Esophagus squamous epithelium (tissue), 5 donors: ENCODE data around the gene ZBTB48. TPM values are rescaled to one million over a fixed set of nuclear protein-coding genes. Genes with fewer than 3 reads are reported as not detected.

ENCODE experiments used
- DNase-seq: peaks from one replicate; lab custom pipeline; 2025; lab: John Stamatoyannopoulos, UW
- H3K27ac ChIP-seq, 4 donors: fragments of 200-600 bp; sonication (generic); one replicate each; pipeline ENCODE4 v1.5.1; 2016 to 2019; ENCODE audit warnings: mild to moderate bottlenecking in 1 of 4
- H3K27me3 ChIP-seq, 4 donors: fragments of 200-600 bp; sonication (generic); 1 replicate in 3 of 4; 2 replicates in 1 of 4; pipeline versions ENCODE4 v1.5.1 to v1.6.0; 2017 to 2021; ENCODE audit warnings: antibody characterized with exemption in 1 of 4
- H3K36me3 ChIP-seq, 3 donors: fragments of 200-600 bp; sonication (generic); one replicate each; pipeline ENCODE4 v1.5.1; 2016 to 2019
- H3K4me1 ChIP-seq, 3 donors: fragments of 200-600 bp; sonication (generic); one replicate each; pipeline ENCODE4 v1.5.1; 2017 to 2019
- H3K4me3 ChIP-seq, 4 donors: fragments of 200-600 bp; sonication (generic); 1 replicate in 3 of 4; 2 replicates in 1 of 4; pipeline ENCODE4 v1.5.1; 2016 to 2019; ENCODE audit warnings: mild to moderate bottlenecking in 2 of 4, moderate library complexity in 1 of 4
- H3K9me3 ChIP-seq, 3 donors: fragments of 200-600 bp; sonication (generic); one replicate each; pipeline ENCODE4 v1.5.1; 2016 to 2019
- POLR2A ChIP-seq, 4 donors: fragments of 450-650 bp; IDR thresholded peaks; one replicate each; pipeline ENCODE4 v1.6.1; 2017; ENCODE audit warnings: antibody characterized with exemption in 4 of 4, mild to moderate bottlenecking in 4 of 4, moderate library complexity in 3 of 4
- WGBS, 2 donors: methylation state at CpG; one replicate each; pipeline ENCODE4 v1.1.5; 2018; 5-methylcytosine and 5-hydroxymethylcytosine counted together
- intact Hi-C: fragments of 100-400 bp; cut with DNase I; formaldehyde crosslinking; loops from one replicate; pipeline ENCODE4 v1.15.0; 2022
- total RNA-seq, 4 donors: library from RNA; depleted of rRNA; stranded (reverse); fragments of >200 nt; gene quantifications; one replicate each; pipeline ENCODE4 v1.1.0, GENCODE V29; 2016
- TF ChIP-seq, protein P1 (sequence below), 6 experiments: fragments of 450-650 bp in 4 of 6; fragments of 200-600 bp in 2 of 6; sonication (generic) in 2 of 6; IDR thresholded peaks; one replicate each; pipeline ENCODE4 v1.5.1; 2016 to 2019; ENCODE audit warnings: antibody characterized with exemption in 6 of 6, mild to moderate bottlenecking in 4 of 6, moderate library complexity in 4 of 6
- donor health status: DM: yes; HTN: yes; CAD: no.

ZBTB48 gene
- total RNA-seq, 4 donors from 2014 or later = 7.2 to 26.0 (median 16.0) TPM

GRCh38 chr1:6601049-6601922, 21.5 kb downstream of the ZBTB48 start:
- WGBS, 2 donors = 0 to 2% methylated on average over 5 to 25 of the region's 40 CpGs
- Histone ChIP-seq H3K4me1 (peaks cover 44 to 68% (median 56%) of the 10 kb centered on the region in 3 donors), H3K27ac (peak overlapping the region; percentile 96 to 100 (median 98)), H3K36me3 (peaks cover 13 to 29% (median 21%) of the 10 kb centered on the region in 3 donors), H3K27me3 (no peaks in the 10 kb centered on the region), H3K9me3 (no peaks in the 10 kb centered on the region), H3K4me3 (peak overlapping the region; percentile 73 to 99 (median 92))
- peak; percentile 71 for DNase-seq
- intact Hi-C loops = no loop called here
- peak in 3 of 4 donors; percentile 52 to 72 (median 61) for TF ChIP-seq POLR2A (IDR thresholded peaks at IDR 0.05)
- TF ChIP-seq, protein P1, sequence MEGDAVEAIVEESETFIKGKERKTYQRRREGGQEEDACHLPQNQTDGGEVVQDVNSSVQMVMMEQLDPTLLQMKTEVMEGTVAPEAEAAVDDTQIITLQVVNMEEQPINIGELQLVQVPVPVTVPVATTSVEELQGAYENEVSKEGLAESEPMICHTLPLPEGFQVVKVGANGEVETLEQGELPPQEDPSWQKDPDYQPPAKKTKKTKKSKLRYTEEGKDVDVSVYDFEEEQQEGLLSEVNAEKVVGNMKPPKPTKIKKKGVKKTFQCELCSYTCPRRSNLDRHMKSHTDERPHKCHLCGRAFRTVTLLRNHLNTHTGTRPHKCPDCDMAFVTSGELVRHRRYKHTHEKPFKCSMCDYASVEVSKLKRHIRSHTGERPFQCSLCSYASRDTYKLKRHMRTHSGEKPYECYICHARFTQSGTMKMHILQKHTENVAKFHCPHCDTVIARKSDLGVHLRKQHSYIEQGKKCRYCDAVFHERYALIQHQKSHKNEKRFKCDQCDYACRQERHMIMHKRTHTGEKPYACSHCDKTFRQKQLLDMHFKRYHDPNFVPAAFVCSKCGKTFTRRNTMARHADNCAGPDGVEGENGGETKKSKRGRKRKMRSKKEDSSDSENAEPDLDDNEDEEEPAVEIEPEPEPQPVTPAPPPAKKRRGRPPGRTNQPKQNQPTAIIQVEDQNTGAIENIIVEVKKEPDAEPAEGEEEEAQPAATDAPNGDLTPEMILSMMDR (IDR thresholded peaks at IDR 0.05) = no peak

GRCh38 chr1:6601923-6602668, 22.3 kb downstream of the ZBTB48 start:
- peak overlapping the region; percentile 96 to 100 (median 98) for H3K27ac ChIP-seq
- H3K4me3 ChIP-seq = peak overlapping the region; percentile 73 to 99 (median 92)
- H3K27me3 ChIP-seq = no peaks in the 10 kb centered on the region
- intact Hi-C loops = no loop called here
- peaks cover 10 to 21% (median 15%) of the 10 kb centered on the region in 3 donors for H3K36me3 ChIP-seq
- no peak for DNase-seq
- WGBS, 2 donors = 0% methylated on average over 15 of the region's 103 CpGs; no CpG with 5 or more reads in 1 of the 2 donors
- H3K4me1 ChIP-seq = peaks cover 37 to 60% (median 48%) of the 10 kb centered on the region in 3 donors
- TF ChIP-seq, protein P1 (IDR thresholded peaks at IDR 0.05) = peak in 1 of 6 experiments; percentile 2
- TF ChIP-seq POLR2A (IDR thresholded peaks at IDR 0.05) = no peak
- H3K9me3 ChIP-seq = no peaks in the 10 kb centered on the region

DNA sequence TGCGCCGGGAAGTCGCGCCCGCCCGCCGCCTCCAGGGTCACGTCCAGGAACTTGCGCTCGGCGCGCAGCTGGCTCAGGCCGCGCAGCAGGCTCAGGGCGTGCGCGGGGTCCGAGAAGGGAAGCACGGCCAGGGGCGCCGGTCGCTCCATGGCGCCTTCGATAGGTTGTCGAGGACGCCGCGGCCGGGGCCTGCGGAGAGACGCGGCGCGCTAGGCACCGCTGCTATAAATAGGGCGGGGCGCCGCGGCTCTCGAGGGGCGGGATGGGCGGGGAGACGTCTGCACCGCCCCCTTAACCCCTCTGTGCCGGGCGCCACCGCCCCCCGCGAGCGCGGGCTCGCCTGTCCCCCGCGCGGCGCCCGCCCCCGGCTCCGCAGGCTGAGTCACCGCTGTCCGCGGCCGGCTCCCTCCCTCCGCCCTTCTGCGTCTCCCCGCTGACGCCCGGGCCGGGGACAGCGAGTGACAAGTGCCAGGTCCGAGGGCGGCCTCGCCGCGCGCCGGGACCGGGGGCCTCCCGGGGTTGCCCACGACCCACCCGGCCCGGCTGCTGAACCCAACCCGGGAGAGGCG, 23.0 kb downstream of the ZBTB48 start, which contains the start of gene KLHL21:
Gene KLHL21, minus strand, starts transcription at position 201 of the 569 bp plus-strand sequence. Its CDS starts 52 bp downstream, at position 149.
- WGBS, 2 donors = 0% methylated on average over 7 of the region's 84 CpGs; no CpG with 5 or more reads in 1 of the 2 donors
- intact Hi-C loops = no loop called here
- TF ChIP-seq POLR2A (IDR thresholded peaks at IDR 0.05) = peak in 3 of 4 donors; percentile 55 to 91 (median 90)
- TF ChIP-seq, protein P1 (IDR thresholded peaks at IDR 0.05) = peak in 1 of 6 experiments; percentile 2

DNA sequence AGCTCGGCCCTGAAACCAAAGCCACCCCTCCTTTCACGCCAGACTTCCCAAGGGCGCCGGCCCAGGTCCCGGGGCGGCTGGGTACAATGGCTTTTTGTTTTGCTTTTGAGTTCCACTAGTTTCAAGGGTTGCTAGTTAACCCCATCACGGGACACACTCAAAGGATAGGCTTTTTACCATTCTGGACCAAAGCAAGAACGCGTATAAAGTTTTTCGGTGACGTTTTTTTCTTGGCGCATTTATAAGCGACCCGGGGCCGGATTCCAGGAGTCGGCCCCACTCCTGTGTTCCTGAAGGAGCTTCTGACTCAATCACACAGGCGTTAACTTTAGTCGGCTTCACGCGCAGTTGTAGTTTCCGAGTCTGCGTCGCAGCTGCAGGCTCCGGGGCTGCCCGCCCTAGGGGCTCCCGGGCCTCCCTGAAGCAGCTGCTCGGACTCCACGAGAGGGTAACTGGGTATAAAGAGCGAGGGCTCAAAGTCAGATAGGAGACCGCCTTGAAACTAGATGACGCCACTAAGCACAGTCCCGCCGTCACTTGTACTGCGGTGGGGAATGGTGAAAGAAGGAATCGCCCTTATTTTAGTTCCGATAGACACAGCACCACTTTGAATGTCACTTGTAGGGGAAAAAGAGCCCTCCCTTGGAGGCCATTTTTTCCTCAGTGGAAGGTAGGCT, 23.6 kb downstream of the ZBTB48 start:
- Histone ChIP-seq H3K4me1 (peaks cover 25 to 48% (median 35%) of the 10 kb centered on the region in 3 donors), H3K9me3 (no peaks in the 10 kb centered on the region), H3K27me3 (no peaks in the 10 kb centered on the region), H3K4me3 (peak overlapping the region; percentile 73 to 99 (median 92)), H3K27ac (peak overlapping the region; percentile 96 to 100 (median 98)), H3K36me3 (peaks cover 0 to 8% (median 2%) of the 10 kb centered on the region in 3 donors)
- intact Hi-C loops = no loop called here
- 0 to 2% methylated on average over 14 to 22 of the region's 36 CpGs for WGBS, 2 donors
- no peak for DNase-seq
- TF ChIP-seq, protein P1 (IDR thresholded peaks at IDR 0.05) = no peak
- TF ChIP-seq POLR2A (IDR thresholded peaks at IDR 0.05) = peak in 1 of 4 donors; percentile 19

More for the DNA sequence above, 23.0 kb downstream of the ZBTB48 start, which contains the start of gene KLHL21:
- no peaks in the 10 kb centered on the region for H3K9me3 ChIP-seq
- H3K36me3 ChIP-seq = peaks cover 3 to 14% (median 9%) of the 10 kb centered on the region in 3 donors
- H3K4me1 ChIP-seq = peaks cover 30 to 54% (median 41%) of the 10 kb centered on the region in 3 donors
- no peaks in the 10 kb centered on the region for H3K27me3 ChIP-seq
- DNase-seq = peak; percentile 57
- H3K4me3 ChIP-seq = peak within 1 kb of the TSS; percentile 73 to 99 (median 92)
- H3K27ac ChIP-seq = peak within 1 kb of the TSS; percentile 96 to 100 (median 98)
